ENCODE measurements around the gene RPL18A.
"Not testable (repeated sequence)": the region's sequence is repeated elsewhere in the genome, so short reads cannot be mapped to it uniquely, and the experiment has no call there.

Gene RPL18A

GRCh38 chr19:17866964-17867486, 7.3 kb downstream of the RPL18A start:
- no peak for DNase-seq

- no peak for DNase-seq
Measured at GRCh38 chr19:17868669-17869068, 9.0 kb downstream of the RPL18A start.

- no peak for DNase-seq
Measured at GRCh38 chr19:17869114-17869608, 9.5 kb downstream of the RPL18A start.

- DNase-seq, result no peak
Measured at GRCh38 chr19:17871032-17871877, 11.5 kb downstream of the RPL18A start.

GRCh38 chr19:17871878-17872250, 12.2 kb downstream of the RPL18A start, which contains the start of gene SLC5A5:
SLC5A5 (plus strand) TSS chr19:17871945; CDS start chr19:17872320, 375 bp downstream.
- no peak for DNase-seq

- DNase-seq, result no peak
Measured at GRCh38 chr19:17872251-17873001, 12.7 kb downstream of the RPL18A start.

- peak; percentile 60 for DNase-seq
Measured at GRCh38 chr19:17873786-17874757, 14.4 kb downstream of the RPL18A start.

- DNase-seq, result no peak
Measured at GRCh38 chr19:17874758-17875135, 15.0 kb downstream of the RPL18A start.

GRCh38 chr19:17877696-17878095, 18.0 kb downstream of the RPL18A start:
- DNase-seq, result no peak

- no peak for DNase-seq
Measured at GRCh38 chr19:17879466-17879865, 19.8 kb downstream of the RPL18A start.

- DNase-seq, result no peak
Measured at GRCh38 chr19:17881701-17882100, 22.0 kb downstream of the RPL18A start.

GRCh38 chr19:17883627-17884410, 24.1 kb downstream of the RPL18A start:
- DNase-seq, result no peak

GRCh38 chr19:17886515-17886914, 26.8 kb downstream of the RPL18A start:
- DNase-seq, result no peak

GRCh38 chr19:17887221-17887620, 27.5 kb downstream of the RPL18A start:
- not testable (repeated sequence) for DNase-seq

- no peak for DNase-seq
Measured at GRCh38 chr19:17888260-17888659, 28.6 kb downstream of the RPL18A start.

- DNase-seq, result no peak
Measured at GRCh38 chr19:17889609-17890214, 30.0 kb downstream of the RPL18A start.

GRCh38 chr19:17893766-17894165, 34.1 kb downstream of the RPL18A start:
- no peak for DNase-seq

- no peak for DNase-seq
Measured at GRCh38 chr19:17902701-17903100, 43.0 kb downstream of the RPL18A start.

GRCh38 chr19:17908244-17908643, 48.5 kb downstream of the RPL18A start:
- DNase-seq, result no peak

- DNase-seq, result no peak
Measured at GRCh38 chr19:17909003-17909732, 49.5 kb downstream of the RPL18A start.
